NT2/D1 (cell line): ENCODE data around the gene CNPY4.

ENCODE experiments used
- SUZ12 ChIP-seq: IDR thresholded peaks from 2 replicates; pipeline ENCODE4 v1.6.1; 2011; ENCODE audit not compliant: insufficient read length, insufficient read depth; ENCODE audit errors: extremely low read depth
- YY1 ChIP-seq: IDR thresholded peaks from 2 replicates; pipeline ENCODE4 v1.6.1; 2011; ENCODE audit not compliant: insufficient read length, insufficient read depth

- TF ChIP-seq YY1 (no peak), SUZ12 (no peak)
Observed at GRCh38 chr7:100093925-100094486, 25.4 kb upstream of the CNPY4 start.
